GM04503 (cell line): Measurements from ENCODE around the gene RAP1A.

Source experiments
- DNase-seq: peaks from one replicate; pipeline ENCODE4 v3.0.0-alpha.2; 2012; ENCODE audit warnings: low read depth

RAP1A gene

GRCh38 chr1:111761717-111762116 is 142.1 kb downstream of the RAP1A start:
- DNase-seq = no peak

GRCh38 chr1:111762332-111762731 is 142.7 kb downstream of the RAP1A start:
- no peak for DNase-seq
